Thymus (tissue), 11 donors: ENCODE data around the gene ASTN1. TPM values are rescaled to one million over a fixed set of nuclear protein-coding genes. Genes with fewer than 3 reads are reported as not detected.

Source experiments
- DNase-seq, 9 donors: peaks; one replicate each; pipeline ENCODE4 v3.0.0-alpha.2; 2013; ENCODE audit warnings: low spot score in 9 of 9, low read depth in 6 of 9, missing footprints in 1 of 9
- H3K27ac ChIP-seq, 2 donors: one replicate each; pipeline ENCODE4 v1.5.1; 2013; ENCODE audit warnings: control low read depth in 1 of 2, low read depth in 1 of 2, low read length in 1 of 2, mild to moderate bottlenecking in 1 of 2, moderate library complexity in 1 of 2
- H3K27me3 ChIP-seq, 2 donors: one replicate each; pipeline ENCODE4 v1.5.1; 2013; ENCODE audit warnings: low read length in 1 of 2; ENCODE audit not compliant: control insufficient read depth in 2 of 2, insufficient read depth in 1 of 2
- H3K36me3 ChIP-seq, 2 donors: one replicate each; pipeline ENCODE4 v1.5.1; 2013; ENCODE audit warnings: low read length in 1 of 2, mild to moderate bottlenecking in 1 of 2, moderate library complexity in 1 of 2; ENCODE audit not compliant: control insufficient read depth in 2 of 2, insufficient read depth in 2 of 2
- H3K4me1 ChIP-seq, 2 donors: one replicate each; pipeline ENCODE4 v1.5.1; 2013; ENCODE audit warnings: low read length in 2 of 2; ENCODE audit not compliant: control insufficient read depth in 2 of 2, insufficient read depth in 2 of 2
- H3K4me3 ChIP-seq, 2 donors: one replicate each; pipeline ENCODE4 v1.5.1; 2013; ENCODE audit warnings: low read length in 2 of 2, control low read depth in 1 of 2, mild to moderate bottlenecking in 1 of 2
- H3K9me3 ChIP-seq, 2 donors: one replicate each; pipeline ENCODE4 v1.5.1; 2013; ENCODE audit warnings: low read length in 1 of 2, mild to moderate bottlenecking in 1 of 2; ENCODE audit not compliant: control insufficient read depth in 2 of 2, insufficient read depth in 1 of 2
- WGBS: extraction: QIAGEN DNeasy Blood & Tissue Kit; methylation state at CpG from one replicate; pipeline ENCODE4 v1.1.7; 2013; 5-methylcytosine and 5-hydroxymethylcytosine counted together
- polyA plus RNA-seq: library from polyadenylated mRNA; stranded (reverse); fragments of 200-250 nt; gene quantifications from one replicate; pipeline ENCODE4 v1.2.3, GENCODE V29; 2013
- total RNA-seq: library from RNA; stranded (reverse); fragments of 120-200 nt; gene quantifications from one replicate; pipeline ENCODE4 v1.2.4, GENCODE V29; 2013
- donor health status: healthy.

ASTN1 gene
- total and polyA plus RNA-seq, 2 donors, result 0.09 to 0.24 TPM

DNA sequence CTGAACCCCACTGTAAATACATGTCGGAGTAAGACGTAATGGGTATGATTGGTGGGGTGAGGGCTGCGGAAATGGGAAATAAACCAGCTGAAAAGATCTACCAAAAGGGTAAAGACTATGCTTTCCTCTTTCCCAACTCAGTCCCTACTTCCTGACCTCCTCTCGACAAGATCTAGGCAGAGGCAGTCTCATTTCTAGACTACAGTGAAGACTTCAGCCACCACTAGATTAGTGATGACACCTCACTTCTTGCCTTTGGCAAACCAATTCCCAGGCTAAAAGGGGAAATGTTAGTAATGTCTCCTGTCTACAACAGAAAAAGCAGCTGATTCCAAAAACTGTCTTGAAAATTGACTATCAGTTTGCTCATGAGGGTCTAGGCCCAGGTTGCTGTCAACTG, 219.9 kb downstream of the ASTN1 start:
- 96% methylated on average over 4 of the region's 4 CpGs for WGBS

DNA sequence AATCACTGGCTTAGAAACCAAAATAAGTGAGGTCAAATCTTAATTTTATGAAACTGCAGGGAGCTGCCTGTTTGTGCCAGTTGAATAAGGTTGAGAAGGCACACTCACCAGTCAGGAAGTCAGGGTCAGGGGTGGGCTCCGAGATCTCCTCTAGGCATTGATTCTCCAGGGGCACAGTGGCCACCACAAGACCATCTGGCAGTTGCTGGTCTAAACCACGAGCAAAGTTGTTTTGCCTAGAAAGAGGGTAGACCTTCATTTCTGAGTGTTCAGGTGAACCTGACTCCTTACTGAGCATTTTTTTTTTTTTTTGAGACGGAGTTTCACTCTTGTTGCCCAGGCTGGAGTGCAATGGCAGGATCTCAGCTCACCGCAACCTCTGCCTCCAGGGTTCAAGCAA, 220.7 kb downstream of the ASTN1 start:
- H3K4me3 ChIP-seq, result no peak overlapping the region
- no peaks in the 10 kb centered on the region for H3K27me3 ChIP-seq
- H3K27ac ChIP-seq, result no peak overlapping the region
- no peak for DNase-seq
- H3K4me1 ChIP-seq, result no peaks in the 10 kb centered on the region
- no peaks in the 10 kb centered on the region for H3K9me3 ChIP-seq
- no peaks in the 10 kb centered on the region for H3K36me3 ChIP-seq
- 72% methylated on average over 4 of the region's 4 CpGs for WGBS

More for the DNA sequence above, 219.9 kb downstream of the ASTN1 start:
- Histone ChIP-seq H3K27ac (no peak overlapping the region), H3K36me3 (no peaks in the 10 kb centered on the region), H3K27me3 (no peaks in the 10 kb centered on the region), H3K9me3 (no peaks in the 10 kb centered on the region), H3K4me3 (no peak overlapping the region), H3K4me1 (no peaks in the 10 kb centered on the region)
- DNase-seq, result no peak

GRCh38 chr1:176942346-176942745, 222.2 kb downstream of the ASTN1 start:
- no peak overlapping the region for H3K4me3 ChIP-seq
- no peak overlapping the region for H3K27ac ChIP-seq
- 91% methylated on average over 1 of the region's 1 CpG for WGBS
- no peaks in the 10 kb centered on the region for H3K36me3 ChIP-seq
- DNase-seq, result no peak
- no peaks in the 10 kb centered on the region for H3K4me1 ChIP-seq
- no peaks in the 10 kb centered on the region for H3K9me3 ChIP-seq
- no peaks in the 10 kb centered on the region for H3K27me3 ChIP-seq

GRCh38 chr1:176939993-176940392, 224.5 kb downstream of the ASTN1 start:
- no peaks in the 10 kb centered on the region for H3K27me3 ChIP-seq
- DNase-seq, result no peak
- H3K4me3 ChIP-seq, result no peak overlapping the region
- H3K36me3 ChIP-seq, result no peaks in the 10 kb centered on the region
- H3K27ac ChIP-seq, result no peak overlapping the region
- H3K9me3 ChIP-seq, result no peaks in the 10 kb centered on the region
- no peaks in the 10 kb centered on the region for H3K4me1 ChIP-seq
- whole genome bisulfite sequencing, result 81% methylated on average over 2 of the region's 2 CpGs

- no peak for DNase-seq
- WGBS, result 92% methylated on average over 1 of the region's 1 CpG
- Histone ChIP-seq H3K9me3 (no peaks in the 10 kb centered on the region), H3K27me3 (no peaks in the 10 kb centered on the region), H3K4me3 (no peak overlapping the region), H3K36me3 (no peaks in the 10 kb centered on the region), H3K4me1 (no peaks in the 10 kb centered on the region), H3K27ac (no peak overlapping the region)
Observed at GRCh38 chr1:176938375-176938774, 226.1 kb downstream of the ASTN1 start.

GRCh38 chr1:176934370-176934769, 230.1 kb downstream of the ASTN1 start:
- DNase-seq, result no peak
- no peak overlapping the region for H3K27ac ChIP-seq
- no peaks in the 10 kb centered on the region for H3K36me3 ChIP-seq
- 95% methylated on average over 4 of the region's 4 CpGs for WGBS
- no peaks in the 10 kb centered on the region for H3K9me3 ChIP-seq
- H3K4me1 ChIP-seq, result no peaks in the 10 kb centered on the region
- H3K4me3 ChIP-seq, result no peak overlapping the region
- H3K27me3 ChIP-seq, result no peaks in the 10 kb centered on the region

GRCh38 chr1:176932114-176933104, 232.1 kb downstream of the ASTN1 start:
- no peak overlapping the region for H3K4me3 ChIP-seq
- H3K27ac ChIP-seq, result no peak overlapping the region
- no peaks in the 10 kb centered on the region for H3K27me3 ChIP-seq
- H3K9me3 ChIP-seq, result no peaks in the 10 kb centered on the region
- no peaks in the 10 kb centered on the region for H3K4me1 ChIP-seq
- WGBS, result 92% methylated on average over 7 of the region's 7 CpGs
- no peaks in the 10 kb centered on the region for H3K36me3 ChIP-seq
- no peak for DNase-seq

DNA sequence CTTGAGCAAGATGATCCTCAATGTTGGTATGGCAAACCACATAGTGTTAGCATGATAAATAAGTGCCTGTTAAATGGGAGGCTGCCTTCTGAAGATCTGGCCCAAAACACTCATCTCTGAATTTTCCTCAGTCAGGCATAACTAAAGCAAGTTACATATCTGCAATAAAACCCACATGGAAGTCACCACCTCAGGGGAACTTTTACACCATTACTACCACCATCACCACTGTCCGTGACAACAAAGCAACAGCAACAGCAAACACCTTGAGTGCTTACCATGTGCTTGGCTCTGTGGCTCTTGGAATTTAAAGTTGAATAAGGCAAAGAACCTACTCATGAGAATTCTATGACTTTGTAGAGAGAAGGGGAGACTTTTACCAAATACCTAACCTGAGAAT, 233.0 kb downstream of the ASTN1 start:
- Histone ChIP-seq H3K4me3 (no peak overlapping the region), H3K4me1 (no peaks in the 10 kb centered on the region), H3K36me3 (no peaks in the 10 kb centered on the region), H3K27ac (no peak overlapping the region), H3K27me3 (no peaks in the 10 kb centered on the region), H3K9me3 (no peaks in the 10 kb centered on the region)
- DNase-seq, result no peak
- WGBS, result 93% methylated on average over 1 of the region's 1 CpG

DNA sequence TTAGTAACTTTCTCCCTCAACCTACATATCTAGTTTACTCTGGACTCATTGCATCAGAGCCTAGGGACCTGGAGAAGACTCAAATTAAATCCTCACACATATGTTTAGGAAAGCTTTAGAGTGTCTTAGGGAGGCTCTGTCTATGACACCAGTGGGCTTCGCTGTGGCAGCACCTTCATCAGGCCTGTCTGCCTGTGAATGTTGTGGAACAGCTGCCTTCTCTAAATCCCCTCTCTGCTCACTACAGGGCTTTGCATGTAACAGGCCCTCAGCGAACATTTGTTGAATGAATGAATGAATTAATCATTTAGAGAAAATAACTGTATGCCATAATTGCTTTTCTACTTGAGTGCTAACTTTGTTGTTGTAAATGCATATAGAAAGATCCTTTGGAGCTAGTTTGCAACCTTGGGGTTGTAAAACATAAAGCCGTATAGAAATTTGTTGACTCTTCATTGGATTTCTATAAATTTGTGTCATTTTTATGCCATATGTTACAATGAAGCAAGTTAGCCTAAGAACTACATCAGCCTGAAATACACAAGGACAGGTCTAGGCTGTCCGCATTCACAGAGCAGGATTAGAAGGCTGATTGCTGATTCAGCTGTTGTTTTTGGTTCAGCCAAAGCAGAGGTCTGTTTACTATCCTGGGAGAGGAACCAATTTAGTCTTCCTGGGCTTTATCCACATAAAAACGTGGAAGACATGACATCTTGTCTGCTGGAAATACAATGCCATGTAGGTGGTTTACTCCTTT, 238.0 kb downstream of the ASTN1 start:
- Histone ChIP-seq H3K27me3 (no peaks in the 10 kb centered on the region), H3K4me3 (no peak overlapping the region), H3K27ac (no peak overlapping the region), H3K9me3 (no peaks in the 10 kb centered on the region), H3K4me1 (no peaks in the 10 kb centered on the region), H3K36me3 (no peaks in the 10 kb centered on the region)
- WGBS, result 81% methylated on average over 5 of the region's 5 CpGs
- no peak for DNase-seq
